ENCODE results near the gene MEX3A.
A peak's percentile ranks its signal among the peaks of the same experiment; 100 is the strongest.

The MEX3A gene

GRCh38 chr1:156112276-156113137 lies 30.2 kb upstream of the MEX3A start:
- Mint-ChIP-seq H3K27ac (no peak overlapping the region), H3K4me3 (no peak overlapping the region), H3K36me3 (ENCODE audit: low read depth) (no peaks in the 10 kb centered on the region), H3K4me1 (ENCODE audit: low read depth) (peaks cover 16% of the 10 kb centered on the region), H3K27me3 (ENCODE audit: low read depth) (peaks cover 70% of the 10 kb centered on the region), H3K9me3 (no peaks in the 10 kb centered on the region)

- Mint-ChIP-seq H3K27me3 (ENCODE audit: low read depth) (peaks cover 72% of the 10 kb centered on the region), H3K4me1 (ENCODE audit: low read depth) (peaks cover 20% of the 10 kb centered on the region), H3K9me3 (no peaks in the 10 kb centered on the region), H3K27ac (no peak overlapping the region), H3K36me3 (ENCODE audit: low read depth) (no peaks in the 10 kb centered on the region), H3K4me3 (no peak overlapping the region)
Measured at GRCh38 chr1:156111355-156111962, 29.2 kb upstream of the MEX3A start.

DNA sequence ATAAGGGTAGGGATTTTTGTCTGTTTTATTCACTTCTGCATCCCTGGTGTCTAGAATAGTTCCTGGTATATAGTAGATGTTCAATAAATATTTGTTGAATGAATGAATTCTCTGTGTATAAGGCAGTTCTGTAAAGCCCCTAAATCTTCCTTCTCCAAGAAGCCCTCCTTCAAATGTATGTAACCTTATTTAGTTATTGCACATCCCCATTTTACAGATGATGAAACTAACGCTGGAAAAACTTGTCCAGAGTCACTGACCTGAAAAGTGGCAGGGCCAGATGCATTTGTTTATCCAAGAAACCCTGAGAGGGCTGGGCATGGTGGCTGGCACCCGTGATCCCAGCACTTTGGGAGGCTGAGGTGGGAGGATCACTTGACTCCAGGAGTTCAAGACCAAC lies 28.0 kb upstream of the MEX3A start:
- no peaks in the 10 kb centered on the region for H3K9me3 Mint-ChIP-seq
- peaks cover 63% of the 10 kb centered on the region for H3K27me3 Mint-ChIP-seq (ENCODE audit: low read depth)
- H3K4me3 Mint-ChIP-seq, result no peak overlapping the region
- peaks cover 18% of the 10 kb centered on the region for H3K4me1 Mint-ChIP-seq (ENCODE audit: low read depth)
- no peak overlapping the region for H3K27ac Mint-ChIP-seq
- H3K36me3 Mint-ChIP-seq (ENCODE audit: low read depth), result no peaks in the 10 kb centered on the region

GRCh38 chr1:156108664-156109241 lies 26.5 kb upstream of the MEX3A start:
- Mint-ChIP-seq H3K4me3 (no peak overlapping the region), H3K4me1 (ENCODE audit: low read depth) (peaks cover 18% of the 10 kb centered on the region), H3K27ac (no peak overlapping the region), H3K36me3 (ENCODE audit: low read depth) (no peaks in the 10 kb centered on the region), H3K27me3 (ENCODE audit: low read depth) (peaks cover 55% of the 10 kb centered on the region), H3K9me3 (no peaks in the 10 kb centered on the region)

- H3K36me3 Mint-ChIP-seq (ENCODE audit: low read depth), result no peaks in the 10 kb centered on the region
- peaks cover 16% of the 10 kb centered on the region for H3K4me1 Mint-ChIP-seq (ENCODE audit: low read depth)
- H3K4me3 Mint-ChIP-seq, result no peak overlapping the region
- H3K27ac Mint-ChIP-seq, result no peak overlapping the region
- H3K9me3 Mint-ChIP-seq, result no peaks in the 10 kb centered on the region
- H3K27me3 Mint-ChIP-seq (ENCODE audit: low read depth), result peaks cover 50% of the 10 kb centered on the region
Measured at GRCh38 chr1:156108057-156108456, 25.8 kb upstream of the MEX3A start.

- no peaks in the 10 kb centered on the region for H3K36me3 Mint-ChIP-seq (ENCODE audit: low read depth)
- H3K9me3 Mint-ChIP-seq, result no peaks in the 10 kb centered on the region
- H3K27ac Mint-ChIP-seq, result peak overlapping the region; percentile 64
- H3K27me3 Mint-ChIP-seq (ENCODE audit: low read depth), result peaks cover 41% of the 10 kb centered on the region
- peak overlapping the region; percentile 8 for H3K4me3 Mint-ChIP-seq
- peaks cover 16% of the 10 kb centered on the region for H3K4me1 Mint-ChIP-seq (ENCODE audit: low read depth)
Measured at GRCh38 chr1:156106624-156107488, 24.6 kb upstream of the MEX3A start.

GRCh38 chr1:156104861-156105832 lies 22.9 kb upstream of the MEX3A start:
- Mint-ChIP-seq H3K9me3 (no peaks in the 10 kb centered on the region), H3K4me3 (no peak overlapping the region), H3K27ac (peak overlapping the region; percentile 42), H3K4me1 (ENCODE audit: low read depth) (peaks cover 21% of the 10 kb centered on the region), H3K27me3 (ENCODE audit: low read depth) (peaks cover 47% of the 10 kb centered on the region), H3K36me3 (ENCODE audit: low read depth) (no peaks in the 10 kb centered on the region)

GRCh38 chr1:156104065-156104810 lies 22.0 kb upstream of the MEX3A start:
- H3K36me3 Mint-ChIP-seq (ENCODE audit: low read depth), result no peaks in the 10 kb centered on the region
- H3K9me3 Mint-ChIP-seq, result no peaks in the 10 kb centered on the region
- H3K27me3 Mint-ChIP-seq (ENCODE audit: low read depth), result peaks cover 45% of the 10 kb centered on the region
- H3K4me3 Mint-ChIP-seq, result no peak overlapping the region
- peak overlapping the region; percentile 7 for H3K27ac Mint-ChIP-seq
- peaks cover 21% of the 10 kb centered on the region for H3K4me1 Mint-ChIP-seq (ENCODE audit: low read depth)

- H3K4me3 Mint-ChIP-seq, result no peak overlapping the region
- peaks cover 44% of the 10 kb centered on the region for H3K27me3 Mint-ChIP-seq (ENCODE audit: low read depth)
- H3K4me1 Mint-ChIP-seq (ENCODE audit: low read depth), result peaks cover 21% of the 10 kb centered on the region
- H3K27ac Mint-ChIP-seq, result no peak overlapping the region
- H3K36me3 Mint-ChIP-seq (ENCODE audit: low read depth), result no peaks in the 10 kb centered on the region
- H3K9me3 Mint-ChIP-seq, result no peaks in the 10 kb centered on the region
Measured at GRCh38 chr1:156103521-156103947, 21.3 kb upstream of the MEX3A start.

- H3K27me3 Mint-ChIP-seq (ENCODE audit: low read depth), result peaks cover 39% of the 10 kb centered on the region
- no peak overlapping the region for H3K27ac Mint-ChIP-seq
- no peaks in the 10 kb centered on the region for H3K36me3 Mint-ChIP-seq (ENCODE audit: low read depth)
- no peak overlapping the region for H3K4me3 Mint-ChIP-seq
- no peaks in the 10 kb centered on the region for H3K9me3 Mint-ChIP-seq
- H3K4me1 Mint-ChIP-seq (ENCODE audit: low read depth), result peaks cover 28% of the 10 kb centered on the region
Measured at GRCh38 chr1:156102633-156103511, 20.6 kb upstream of the MEX3A start.

DNA sequence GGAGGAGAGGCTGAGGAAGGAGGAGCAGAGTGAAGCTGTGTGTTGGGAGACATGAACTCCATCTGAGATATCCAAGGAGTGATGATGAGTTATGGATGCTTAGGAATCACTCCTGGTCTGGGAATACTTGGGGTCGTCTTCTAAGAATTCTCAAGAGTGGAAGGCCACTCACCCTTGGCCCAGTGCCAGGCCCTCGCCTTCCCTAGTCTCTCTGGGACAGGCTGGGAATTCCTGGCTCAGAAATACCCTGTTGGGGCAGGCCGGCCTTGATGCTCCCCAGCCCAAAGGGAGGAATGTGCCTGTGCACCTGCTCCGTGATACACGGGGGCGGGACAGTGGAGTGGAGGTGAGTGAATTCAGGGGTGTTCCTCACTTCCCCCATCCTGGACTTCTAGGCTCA lies 19.6 kb upstream of the MEX3A start:
- peaks cover 36% of the 10 kb centered on the region for H3K27me3 Mint-ChIP-seq (ENCODE audit: low read depth)
- H3K36me3 Mint-ChIP-seq (ENCODE audit: low read depth), result no peaks in the 10 kb centered on the region
- H3K4me3 Mint-ChIP-seq, result no peak overlapping the region
- peaks cover 35% of the 10 kb centered on the region for H3K4me1 Mint-ChIP-seq (ENCODE audit: low read depth)
- no peaks in the 10 kb centered on the region for H3K9me3 Mint-ChIP-seq
- H3K27ac Mint-ChIP-seq, result no peak overlapping the region

Measured in T-helper 1 cell treated with Interleukin-12 subunit alpha and Interleukin-12 subunit beta and Interleukin-4 antibody, amounts not matched to agents 30 μg/mL and 1 μg/mL, for 36 hours (primary cell).